Tongue (tissue), 2 donors: ENCODE results near the gene PBX1. TPM values are rescaled to one million over a fixed set of nuclear protein-coding genes. Genes with fewer than 3 reads are reported as not detected.

Source experiments
- DNase-seq: peaks from one replicate; pipeline ENCODE4 v3.0.0-alpha.2; 2015
- total RNA-seq: library from RNA; depleted of rRNA; stranded (reverse); fragments of >200 nt; gene quantifications from one replicate; pipeline ENCODE4 v1.2.3, GENCODE V29; 2014

Gene PBX1
- total RNA-seq, 1 donor from 2014 or later = 105 TPM

DNA sequence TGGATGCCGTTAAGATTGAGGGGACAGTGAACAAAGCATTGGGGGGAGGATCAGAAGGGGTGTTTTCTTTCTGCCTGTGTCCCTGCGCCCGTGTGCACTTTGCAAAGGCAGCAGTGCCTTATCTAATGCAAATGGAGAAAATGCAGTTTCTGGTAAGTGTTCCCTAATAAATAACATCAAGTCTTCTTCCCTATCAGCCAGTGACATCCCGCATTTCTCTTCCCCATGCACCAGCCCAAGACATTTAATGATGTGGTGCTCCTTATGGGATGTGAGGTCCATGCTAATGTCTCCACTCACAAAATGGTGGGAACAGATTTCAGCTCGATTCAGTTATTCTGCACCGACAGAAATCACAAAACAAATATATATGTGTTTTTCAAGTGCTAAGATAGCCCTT is 111.8 kb downstream of the PBX1 start:
- DNase-seq = no peak

DNA sequence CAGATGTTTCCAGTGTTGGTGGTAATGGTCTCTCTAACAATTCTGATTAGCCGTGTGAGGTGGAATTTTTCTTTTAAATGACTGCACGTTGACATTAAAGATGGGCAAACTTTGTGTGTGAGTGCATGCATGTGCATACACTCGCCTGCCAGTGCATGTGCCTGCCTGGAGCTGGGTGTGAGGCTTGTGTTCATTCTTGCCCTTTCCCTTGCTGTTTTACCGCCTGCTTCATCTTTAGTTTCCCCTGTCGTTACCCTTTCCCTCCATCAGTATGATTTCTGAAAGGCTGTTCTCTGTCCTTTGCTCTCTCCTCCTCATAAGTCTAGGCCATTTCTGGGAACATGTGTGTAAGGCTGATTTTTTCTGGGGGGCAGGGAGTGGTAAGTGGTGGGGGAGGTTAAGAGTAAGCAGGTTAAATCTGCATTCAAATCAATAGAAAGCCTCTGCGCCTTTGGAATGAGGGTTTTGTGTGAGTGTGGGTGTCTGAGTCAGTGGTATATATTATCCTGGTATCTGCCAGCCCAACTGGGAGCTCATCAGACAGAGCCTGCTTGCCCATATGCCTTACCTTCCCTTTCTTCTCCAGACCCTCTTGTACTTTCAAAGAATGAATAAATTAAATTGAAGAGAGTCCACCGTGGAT is 112.5 kb downstream of the PBX1 start:
- DNase-seq = no peak

DNA sequence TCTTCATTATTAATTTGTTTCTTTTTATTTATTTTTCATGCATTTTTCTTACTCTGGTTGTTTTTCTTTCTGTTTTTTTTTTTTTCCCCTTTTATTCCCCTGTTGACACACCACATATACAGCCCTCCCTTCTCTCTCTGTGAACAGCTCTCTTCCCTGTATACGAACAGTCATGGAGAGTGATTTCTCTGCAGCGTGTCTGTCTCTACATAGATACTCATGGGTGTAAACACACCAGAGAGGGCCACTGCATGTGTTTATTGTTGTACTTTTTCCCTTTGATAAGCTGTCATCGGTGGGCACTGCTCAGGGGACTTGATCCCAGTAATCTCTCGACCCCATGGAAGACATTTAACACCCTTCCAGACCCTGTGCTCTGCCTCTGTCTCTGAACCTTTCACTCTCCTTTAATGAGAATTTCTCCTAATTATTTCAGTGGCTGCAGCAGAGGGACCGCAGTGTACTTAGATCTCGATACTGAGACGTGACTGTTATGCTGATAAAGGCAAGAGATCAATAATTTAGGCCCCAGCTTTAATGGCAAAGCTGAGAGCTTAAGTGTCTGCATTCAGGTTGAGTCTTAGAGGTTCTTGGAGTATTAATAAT is 113.1 kb downstream of the PBX1 start:
- no peak for DNase-seq

DNA sequence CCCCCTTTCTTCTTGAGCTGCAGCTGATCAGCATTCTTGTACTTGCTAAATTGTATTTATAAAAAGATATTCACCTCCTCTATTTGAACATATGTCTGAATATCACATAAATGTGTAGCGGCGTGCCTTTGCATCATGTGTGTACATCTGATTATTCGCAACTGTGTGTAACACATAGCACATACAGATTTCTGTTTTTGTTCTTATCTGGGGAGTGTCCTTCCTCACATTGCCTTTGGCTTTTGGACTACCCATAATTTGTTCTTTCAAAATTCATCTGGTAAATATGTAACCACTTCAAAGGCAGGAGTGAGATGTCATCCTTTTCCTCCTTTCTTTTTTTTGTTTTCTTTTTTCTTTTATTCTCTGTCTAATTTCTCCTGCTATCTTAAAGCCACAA is 113.6 kb downstream of the PBX1 start:
- no peak for DNase-seq

DNA sequence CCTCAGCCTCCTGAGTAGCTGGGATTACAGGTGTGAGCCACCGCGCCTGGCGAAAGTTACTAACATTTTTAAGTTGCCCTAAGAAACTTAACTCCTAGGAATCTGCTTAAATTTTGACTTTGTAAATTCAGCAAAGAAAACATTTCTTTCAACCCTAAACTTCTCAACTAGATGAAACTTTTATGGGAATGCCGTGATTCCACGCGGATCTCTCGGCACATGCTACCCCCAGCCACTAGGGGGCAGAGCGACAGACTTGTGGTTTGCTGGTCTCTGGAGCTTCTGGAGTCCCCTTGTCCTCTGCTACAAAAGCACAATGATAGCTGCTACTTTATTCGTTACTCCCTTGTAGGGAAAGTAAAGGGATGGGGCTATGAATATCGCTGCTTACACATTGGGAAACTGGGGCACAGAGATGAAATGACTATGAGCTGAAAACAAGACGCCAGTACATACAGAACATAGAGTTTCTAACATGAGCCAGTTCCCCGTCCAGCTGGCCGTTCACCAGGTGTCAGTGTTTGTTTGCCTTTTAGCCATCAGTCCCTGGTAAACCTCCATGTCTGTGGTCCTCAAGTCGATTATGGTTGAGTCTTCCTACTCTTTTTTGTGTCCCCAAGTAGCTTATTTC is 114.7 kb downstream of the PBX1 start:
- no peak for DNase-seq

DNA sequence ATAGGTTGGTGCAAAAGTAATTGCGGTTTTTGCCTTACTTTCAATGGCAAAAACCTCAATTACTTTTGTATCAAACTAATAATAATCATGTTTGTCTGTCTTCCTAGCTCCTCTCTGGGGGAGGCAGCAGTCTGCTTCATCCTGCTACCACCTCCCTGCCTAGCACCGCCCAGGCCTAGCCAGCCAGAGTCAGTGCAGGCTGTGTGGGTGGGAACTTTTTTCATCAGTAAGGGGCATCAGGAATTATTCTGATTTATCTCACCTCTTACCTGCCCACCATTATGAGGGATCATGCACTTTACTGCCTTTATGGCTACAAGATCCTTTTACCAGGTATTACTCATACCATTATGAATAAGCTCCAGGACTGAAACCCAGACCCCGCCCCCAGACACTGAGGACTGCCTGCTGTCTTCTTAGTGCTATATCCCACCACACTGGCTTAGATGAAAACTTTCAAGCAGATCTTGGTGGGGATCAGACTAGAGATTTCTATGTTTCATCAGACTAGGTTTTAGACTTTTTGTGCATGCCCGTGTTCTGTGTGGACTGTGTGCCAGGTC is 116.4 kb downstream of the PBX1 start:
- DNase-seq = no peak

DNA sequence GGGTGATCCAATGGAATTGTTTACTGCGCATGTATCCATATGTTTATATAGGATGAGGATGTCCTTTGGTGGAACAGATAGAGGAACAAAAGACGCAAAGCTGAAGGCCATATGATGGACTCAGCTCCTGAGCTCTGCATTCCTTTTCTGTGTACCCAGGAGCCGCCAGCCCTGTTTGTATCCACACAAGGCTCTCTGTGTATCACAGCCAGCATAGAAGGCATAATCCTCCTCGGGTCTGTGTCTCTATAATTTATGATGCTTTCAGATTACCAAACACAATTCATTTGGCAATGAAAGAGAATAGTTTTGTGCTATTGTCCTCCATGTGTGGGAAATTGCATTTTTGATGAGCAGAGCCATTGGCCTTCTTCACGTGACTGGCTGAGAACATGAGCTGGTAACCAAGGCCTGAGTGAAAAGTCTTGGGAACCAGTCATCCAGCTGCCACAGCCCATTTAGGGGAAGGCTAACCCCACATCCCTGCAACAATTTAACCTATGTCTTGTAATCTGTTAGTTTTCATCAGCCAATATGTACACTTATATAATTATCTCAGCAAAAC is 119.2 kb downstream of the PBX1 start:
- no peak for DNase-seq

DNA sequence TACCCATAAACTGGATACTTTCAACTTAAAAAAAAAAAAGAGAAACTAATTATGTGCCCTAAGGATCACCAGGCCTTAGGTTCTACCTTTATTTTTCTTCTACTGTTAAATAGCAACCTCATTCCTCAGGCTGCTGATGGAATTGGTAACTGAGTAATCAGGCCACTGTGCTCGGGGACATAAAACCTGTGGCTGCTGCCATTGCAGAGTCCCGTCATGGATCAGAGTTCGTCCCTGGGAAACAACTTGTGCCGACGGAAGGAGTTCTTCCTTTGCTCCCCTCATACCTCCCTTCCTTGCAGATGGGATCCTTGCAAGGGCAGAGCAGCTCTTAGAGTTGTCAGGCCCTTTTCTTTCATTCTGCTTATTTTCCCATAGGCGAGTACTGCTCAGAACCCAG is 123.6 kb downstream of the PBX1 start:
- DNase-seq = no peak

DNA sequence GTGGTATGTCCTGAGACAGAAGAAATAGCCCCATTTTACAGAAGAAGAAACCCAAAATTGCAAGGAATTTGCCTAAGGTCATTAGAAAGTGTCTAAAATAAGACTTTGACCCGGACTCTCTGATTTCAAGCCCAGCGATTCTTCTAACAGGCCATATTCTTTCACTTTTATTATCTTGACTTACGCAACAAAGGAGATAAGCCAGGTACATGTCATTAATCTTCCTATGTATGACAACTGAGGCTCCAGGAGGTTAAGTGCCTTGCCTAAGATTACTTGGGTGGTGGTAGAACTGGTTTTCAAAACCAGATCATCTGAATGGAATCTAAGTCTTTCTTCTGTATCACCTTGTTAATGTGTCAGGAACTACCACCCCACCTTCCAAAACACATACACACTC is 124.3 kb downstream of the PBX1 start:
- DNase-seq = no peak

DNA sequence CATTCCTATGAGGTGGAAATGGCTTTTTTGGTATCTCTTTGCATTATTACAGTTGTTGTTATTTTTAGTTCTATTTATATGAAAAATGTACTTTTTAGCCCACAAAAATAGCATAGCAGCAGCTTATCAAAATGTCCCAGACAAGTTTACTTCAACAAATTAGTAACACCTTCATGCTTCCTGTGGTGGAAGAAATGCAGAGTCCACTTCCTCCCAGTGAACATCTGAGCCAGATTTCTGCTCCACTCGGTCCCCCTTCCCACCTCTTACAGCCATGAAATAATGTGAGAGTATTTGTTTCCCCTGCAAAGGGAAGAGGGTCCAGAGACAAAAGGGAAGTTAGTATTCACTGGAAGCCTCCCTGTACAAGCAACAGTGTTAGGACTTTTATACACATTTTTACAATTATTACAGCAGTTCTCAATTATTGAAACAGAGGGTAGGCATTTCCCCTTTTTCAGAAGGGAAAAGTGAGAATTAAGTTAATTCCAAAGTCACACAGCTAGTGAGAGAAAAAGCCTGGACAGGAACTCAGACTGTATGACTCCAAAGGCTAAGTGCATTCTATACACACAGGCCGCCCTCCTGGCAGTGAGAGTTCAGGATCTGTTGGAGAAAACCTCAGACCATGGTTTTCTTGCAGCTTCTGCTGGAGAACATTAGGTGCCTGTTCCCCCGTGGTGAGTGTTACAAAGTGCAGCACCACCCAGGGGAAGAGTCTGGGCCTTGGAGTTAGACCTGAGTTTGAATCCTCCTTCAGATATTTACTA is 126.5 kb downstream of the PBX1 start:
- no peak for DNase-seq

DNA sequence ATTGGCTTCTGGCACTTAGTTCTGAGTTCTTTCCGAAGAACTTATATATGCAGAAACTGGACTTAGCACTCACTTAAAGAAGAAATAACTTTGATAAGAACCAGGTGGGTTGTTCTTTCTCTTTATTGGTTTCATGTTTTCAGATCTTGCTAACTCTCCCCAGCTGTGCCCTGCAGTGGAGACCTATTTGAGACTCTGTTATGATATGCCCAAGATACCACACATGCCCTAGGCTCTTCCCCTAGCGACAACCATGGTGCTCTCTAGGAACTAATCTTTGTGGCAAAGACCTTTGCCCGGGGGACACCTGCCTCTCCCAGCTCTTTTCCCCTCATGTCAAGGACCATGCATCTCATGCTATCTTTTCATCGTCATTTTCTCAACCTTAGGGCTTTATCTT is 128.8 kb downstream of the PBX1 start:
- DNase-seq = no peak

DNA sequence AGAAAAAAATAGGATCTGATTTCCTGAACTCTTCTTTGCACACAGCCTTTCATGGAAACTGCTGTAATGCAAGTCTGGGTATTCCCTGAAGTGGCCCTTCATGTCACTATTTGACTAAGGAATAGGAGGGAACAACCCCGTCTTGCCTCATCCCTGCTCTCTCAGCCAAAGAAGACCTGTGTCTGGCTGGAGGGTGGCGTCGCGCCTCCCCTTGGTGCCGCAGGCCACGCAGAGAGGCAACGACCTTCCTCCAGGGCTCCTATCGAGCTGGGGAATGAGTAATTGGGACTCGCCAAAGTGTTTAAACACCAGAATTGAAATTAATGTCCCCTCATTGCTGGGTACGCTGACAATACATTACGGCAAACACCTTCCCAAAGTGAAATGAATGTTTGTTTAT is 129.8 kb downstream of the PBX1 start:
- DNase-seq = no peak

DNA sequence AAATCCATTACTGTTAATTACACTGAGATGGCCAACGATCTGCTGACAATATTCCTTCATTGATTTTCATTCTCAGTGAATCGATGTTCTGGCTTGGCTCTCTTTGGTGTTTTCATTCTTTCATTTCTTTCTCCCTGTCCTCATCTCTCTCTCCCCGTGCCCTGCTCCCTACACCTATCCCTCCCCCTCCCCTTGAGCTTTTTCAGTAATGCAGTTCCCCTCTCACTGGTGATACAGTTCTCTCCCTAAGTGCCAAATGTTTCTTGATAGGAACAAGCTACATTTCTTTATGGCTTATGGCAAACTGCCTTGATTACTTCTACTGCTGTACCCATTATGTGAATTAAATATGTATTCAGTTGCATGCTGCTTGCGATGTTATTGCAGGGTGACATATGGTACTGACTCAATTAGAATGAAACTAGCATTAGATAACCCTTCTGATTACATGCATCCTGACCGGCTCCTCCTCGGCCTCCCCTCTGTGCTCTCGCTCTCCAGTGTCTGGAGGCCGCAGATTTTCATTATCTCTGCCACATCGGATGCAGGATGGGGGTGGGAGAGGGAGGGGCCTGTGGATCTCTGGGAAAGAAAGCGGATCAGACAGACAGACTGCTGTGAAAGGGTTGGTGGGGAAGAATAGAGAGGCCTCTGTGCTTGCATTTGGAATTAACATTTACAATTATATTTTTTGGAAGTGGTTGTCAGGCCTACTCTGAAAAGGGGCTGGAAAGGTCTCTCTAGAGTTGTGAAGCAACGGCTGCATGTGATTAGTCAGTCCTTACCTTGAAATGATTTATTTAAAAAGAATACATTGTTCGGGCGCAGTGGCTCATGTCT is 130.9 kb downstream of the PBX1 start:
- no peak for DNase-seq

DNA sequence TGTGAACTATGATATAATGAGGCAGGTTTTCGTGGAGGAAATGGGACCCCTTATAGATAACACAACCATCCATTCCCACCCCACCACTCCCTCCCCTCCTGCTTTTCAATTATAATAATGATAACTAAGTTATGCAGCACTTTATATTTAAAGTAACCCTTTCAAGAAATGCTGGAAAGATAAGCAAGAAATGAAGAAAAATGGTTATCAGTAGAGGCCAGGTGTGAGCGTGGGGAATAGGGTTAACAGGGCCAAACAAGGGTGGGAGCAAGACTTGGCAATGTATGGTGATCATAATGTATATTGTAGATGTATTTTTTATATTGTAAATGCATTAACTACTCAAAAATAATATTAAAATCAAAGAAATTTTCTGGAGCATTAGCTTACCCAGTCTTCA is 133.4 kb downstream of the PBX1 start:
- DNase-seq = no peak

DNA sequence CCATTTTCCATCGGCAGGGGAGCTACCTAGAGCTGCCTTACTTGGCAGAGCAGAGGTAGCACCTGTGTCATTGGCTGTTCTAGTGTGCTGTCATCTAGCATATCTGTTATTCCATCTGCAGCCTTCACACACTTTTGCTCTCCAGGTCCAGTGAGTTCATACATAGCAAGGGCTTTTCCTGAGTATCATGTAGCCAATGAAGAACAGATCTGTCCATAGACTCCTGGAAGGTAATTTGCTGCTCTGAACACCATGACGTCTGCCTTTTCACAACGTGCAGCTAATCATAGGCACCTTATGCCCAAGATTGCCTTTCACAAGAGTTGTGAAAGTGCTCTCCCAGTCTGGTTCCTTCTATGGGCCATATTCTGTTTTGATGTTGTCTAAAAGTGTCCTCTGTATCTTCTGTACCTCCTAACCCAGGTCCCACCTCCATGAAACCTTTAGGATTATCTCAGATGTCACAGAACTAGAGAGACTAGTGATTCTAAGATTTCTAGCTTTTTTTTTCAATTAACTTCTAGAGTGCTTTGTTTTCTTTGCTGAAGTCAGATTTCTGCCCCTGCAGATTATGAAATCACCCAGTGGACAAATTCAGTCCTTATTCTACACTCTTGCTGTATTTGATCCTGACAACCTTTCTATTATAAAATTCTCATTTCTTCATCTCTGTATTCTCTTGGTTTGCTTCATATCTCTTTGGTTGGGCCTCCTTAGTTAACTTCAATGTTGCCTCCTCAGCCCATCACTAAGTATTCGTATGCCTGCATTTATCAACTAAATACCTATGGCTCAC is 134.8 kb downstream of the PBX1 start:
- no peak for DNase-seq

DNA sequence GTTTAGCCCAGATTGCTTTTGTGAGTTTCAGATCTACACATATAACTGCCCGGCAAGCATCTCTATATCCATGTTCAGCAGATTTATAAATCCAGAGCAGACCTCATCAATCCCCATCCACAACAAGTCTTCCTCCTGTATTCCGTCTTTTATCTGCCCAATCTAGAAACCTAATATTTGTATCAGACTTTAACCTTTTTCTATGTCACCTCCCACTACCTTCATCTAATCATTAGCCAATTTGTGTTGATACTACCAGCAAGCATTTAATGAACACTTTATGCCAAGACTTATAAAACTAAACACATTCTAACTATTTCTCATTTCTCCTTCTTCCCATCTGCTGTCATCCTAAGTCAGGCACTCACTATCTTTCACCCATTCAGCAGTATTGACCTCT is 135.5 kb downstream of the PBX1 start:
- no peak for DNase-seq

DNA sequence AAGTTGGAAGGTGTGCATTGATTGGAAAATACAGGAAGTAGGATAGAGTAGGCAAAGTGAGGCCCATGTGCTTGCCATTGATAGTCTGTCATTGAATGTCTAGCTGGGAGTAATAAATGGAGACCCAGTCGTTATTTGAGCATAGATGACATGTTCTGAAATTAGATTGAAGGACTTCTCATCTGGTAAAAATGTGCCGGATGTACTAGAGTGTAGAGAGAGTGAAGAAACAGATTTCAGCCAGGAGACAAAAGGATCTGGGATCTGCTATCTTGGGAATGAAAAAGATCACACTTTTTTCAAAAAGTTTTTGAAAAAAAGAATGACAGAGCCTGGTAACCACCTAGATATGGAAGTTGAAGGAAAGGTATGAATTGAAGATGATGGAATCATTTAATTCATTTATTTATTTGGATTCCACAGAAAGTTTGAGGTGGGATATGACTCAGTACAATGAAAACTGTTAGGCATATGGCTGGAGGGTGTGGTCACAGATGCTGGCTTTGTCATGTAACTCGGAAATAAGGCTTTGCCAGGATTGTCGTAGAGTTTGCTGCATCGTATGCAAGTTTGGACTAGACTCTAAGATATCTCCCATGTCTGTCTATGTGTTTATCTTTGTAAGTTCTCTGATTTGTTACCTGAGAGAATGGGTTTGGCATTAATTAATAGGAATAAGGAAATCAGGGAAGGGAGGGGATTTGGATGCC is 137.1 kb downstream of the PBX1 start:
- DNase-seq = no peak

DNA sequence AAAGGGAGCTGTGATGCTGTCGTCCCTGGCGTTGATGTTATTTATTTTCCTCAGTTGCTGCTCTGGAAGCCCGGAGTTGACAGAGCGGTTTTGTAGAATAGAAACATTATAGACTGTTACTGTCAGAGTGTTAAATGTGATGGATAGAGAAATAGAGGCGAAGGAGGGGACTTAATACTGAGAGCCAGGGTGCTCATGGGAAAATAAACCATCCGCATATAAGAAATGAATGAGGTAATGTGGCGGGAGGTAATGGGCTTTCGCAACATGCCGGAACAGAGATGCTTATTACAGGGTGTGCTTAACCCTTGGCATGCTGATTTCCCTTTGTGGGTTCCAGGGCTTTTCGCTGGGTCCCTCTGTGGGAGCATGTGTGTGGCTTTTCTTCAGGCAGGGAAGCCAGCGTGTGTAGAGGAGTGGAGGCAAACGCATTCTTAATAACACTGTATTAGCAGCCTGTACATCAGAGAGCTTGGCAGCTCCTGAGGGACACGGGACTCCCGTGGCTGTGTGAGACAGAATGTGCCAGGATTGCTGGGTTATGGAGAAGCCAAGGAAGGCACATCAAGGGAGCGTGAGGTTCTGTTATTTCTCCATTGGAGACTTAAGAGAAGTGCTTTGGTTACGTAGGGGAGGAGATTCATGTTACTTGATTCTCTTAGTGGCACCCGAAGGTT is 141.0 kb downstream of the PBX1 start:
- no peak for DNase-seq

DNA sequence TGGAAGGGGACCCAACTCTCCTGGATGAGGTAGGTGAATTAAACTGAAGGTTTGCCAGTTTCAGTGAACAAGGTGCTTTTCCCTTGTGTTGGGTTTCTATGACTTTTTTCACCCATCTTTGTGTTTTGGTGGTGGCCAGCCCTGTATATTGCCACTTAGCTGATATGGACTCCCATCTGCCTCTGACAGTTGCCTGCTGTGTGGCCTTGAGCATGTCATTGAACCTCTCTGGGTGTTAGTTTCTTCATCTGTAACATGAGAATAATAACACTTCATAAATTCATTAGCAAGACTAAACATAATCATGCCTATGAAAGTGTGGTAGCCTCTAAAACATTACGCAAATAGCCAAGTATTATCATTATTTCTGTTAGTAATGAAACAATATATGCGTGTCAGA is 141.7 kb downstream of the PBX1 start:
- no peak for DNase-seq
